C4-2B (cell line): ENCODE results near the gene CCDC171.

Experiments used
- ZFX ChIP-seq: fragments of 450-650 bp; IDR thresholded peaks from 2 replicates; pipeline ENCODE4 v1.6.1; 2017
- TF ChIP-seq, protein P1 (sequence below): fragments of 450-650 bp; conservative IDR thresholded peaks from 2 replicates; pipeline ENCODE4 v1.5.1; 2017; ENCODE audit warnings: mild to moderate bottlenecking

DNA sequence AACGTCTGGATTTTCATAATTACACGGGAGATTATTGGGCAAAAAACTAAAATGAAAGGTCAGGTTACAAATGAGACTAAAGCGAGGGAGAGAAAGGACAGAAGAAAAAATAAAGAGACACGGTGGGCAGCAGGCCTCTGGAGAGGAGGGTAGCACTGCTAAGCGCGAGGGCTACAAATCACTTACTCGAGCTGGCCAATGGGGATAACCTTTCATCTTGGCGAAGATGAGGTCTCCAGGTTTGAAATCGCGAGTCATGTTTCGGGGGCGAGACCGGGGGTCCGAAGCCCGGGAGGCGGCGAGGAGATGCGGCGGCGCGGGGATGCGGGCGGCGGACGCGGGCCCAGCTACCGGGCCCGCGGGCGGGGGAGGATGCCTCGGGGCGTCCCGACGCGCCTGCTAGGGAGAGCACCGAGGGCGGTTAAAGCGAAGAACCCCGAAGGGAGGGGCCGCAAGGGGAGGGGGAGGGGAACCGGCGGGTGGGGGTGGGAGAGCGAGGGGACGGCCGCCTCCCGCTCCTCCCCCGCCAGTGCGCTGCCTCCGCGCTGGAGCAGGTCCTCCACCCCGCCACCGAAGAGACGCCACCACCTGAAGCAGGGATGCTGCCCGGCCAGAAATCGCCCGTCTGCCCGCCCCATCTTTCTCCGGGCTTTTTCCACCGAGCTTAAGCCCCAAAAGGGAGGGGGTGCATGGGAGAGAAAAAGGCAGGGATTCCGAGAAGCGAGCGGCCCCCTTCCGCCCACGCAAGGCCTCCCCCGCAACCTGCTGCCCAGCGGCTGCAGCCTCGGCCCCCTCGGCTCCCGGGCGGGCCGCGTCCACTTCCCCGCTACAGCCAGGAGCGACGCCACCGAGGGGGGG lies 42.7 kb upstream of the CCDC171 start:
- TF ChIP-seq, protein P1, sequence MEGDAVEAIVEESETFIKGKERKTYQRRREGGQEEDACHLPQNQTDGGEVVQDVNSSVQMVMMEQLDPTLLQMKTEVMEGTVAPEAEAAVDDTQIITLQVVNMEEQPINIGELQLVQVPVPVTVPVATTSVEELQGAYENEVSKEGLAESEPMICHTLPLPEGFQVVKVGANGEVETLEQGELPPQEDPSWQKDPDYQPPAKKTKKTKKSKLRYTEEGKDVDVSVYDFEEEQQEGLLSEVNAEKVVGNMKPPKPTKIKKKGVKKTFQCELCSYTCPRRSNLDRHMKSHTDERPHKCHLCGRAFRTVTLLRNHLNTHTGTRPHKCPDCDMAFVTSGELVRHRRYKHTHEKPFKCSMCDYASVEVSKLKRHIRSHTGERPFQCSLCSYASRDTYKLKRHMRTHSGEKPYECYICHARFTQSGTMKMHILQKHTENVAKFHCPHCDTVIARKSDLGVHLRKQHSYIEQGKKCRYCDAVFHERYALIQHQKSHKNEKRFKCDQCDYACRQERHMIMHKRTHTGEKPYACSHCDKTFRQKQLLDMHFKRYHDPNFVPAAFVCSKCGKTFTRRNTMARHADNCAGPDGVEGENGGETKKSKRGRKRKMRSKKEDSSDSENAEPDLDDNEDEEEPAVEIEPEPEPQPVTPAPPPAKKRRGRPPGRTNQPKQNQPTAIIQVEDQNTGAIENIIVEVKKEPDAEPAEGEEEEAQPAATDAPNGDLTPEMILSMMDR, result no peak
- peak; percentile 63; the same call in 1 of the 2 replicates for TF ChIP-seq ZFX
